SIG-M5 treated with dmso at 0.1 percent for 504 hours (cell line): ENCODE results near the gene CNTLN.
"Not testable (repeated sequence)": the region's sequence is repeated elsewhere in the genome, so short reads cannot be mapped to it uniquely, and the experiment has no call there.

Experiments used
- DNase-seq: peaks from one replicate; lab custom pipeline; 2025; ENCODE audit not compliant: unreplicated experiment; lab: John Stamatoyannopoulos, UW

CNTLN gene

DNA sequence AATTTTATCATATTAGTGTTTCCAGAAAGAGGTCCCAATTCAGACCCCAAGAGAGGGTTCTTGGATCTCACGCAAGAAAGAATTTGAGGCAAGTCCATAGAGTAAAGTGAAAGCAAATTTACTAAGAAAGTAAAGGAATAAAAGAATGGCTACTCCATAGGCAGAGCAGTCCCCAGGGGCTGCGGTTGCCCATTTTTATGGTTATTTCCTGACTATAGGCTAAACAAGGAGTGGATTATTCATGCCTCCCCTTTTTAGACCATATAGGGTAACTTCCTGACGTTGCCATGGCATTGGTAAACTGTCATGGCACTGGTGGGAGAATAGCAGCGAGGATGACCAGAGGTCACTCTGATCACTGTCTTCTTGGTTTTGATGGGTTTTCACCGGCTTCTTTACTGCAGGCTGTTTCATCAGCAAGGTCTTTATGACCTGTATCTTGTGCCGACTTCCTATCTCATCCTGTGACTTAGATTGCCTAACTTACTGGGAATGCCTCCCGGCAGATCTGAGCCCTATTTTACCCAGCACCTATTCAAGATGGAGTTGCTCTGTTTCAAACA lies 262.4 kb downstream of the CNTLN start:
- not testable (repeated sequence) for DNase-seq

DNA sequence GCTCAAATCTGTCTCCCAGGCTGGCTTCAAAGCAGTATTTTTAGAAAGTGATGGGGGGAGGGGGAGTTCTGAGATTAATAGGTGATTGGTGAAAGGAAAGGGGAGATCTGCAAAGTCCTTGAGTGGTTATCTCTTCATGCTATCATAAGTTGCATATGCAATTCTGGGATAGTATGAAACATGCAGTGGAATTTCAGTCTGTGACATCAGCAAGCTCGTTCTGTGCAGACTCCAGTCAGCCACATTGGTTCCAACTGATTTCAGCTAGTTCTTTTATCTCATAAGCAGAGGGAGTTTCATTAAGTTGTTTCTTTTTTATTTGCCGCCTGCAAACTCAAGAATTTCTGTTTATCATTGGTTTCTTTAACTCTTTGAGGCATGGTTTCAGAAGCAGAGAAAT lies 263.5 kb downstream of the CNTLN start:
- no peak for DNase-seq

GRCh38 chr9:17401858-17402257 lies 267.0 kb downstream of the CNTLN start:
- DNase-seq: no peak

DNA sequence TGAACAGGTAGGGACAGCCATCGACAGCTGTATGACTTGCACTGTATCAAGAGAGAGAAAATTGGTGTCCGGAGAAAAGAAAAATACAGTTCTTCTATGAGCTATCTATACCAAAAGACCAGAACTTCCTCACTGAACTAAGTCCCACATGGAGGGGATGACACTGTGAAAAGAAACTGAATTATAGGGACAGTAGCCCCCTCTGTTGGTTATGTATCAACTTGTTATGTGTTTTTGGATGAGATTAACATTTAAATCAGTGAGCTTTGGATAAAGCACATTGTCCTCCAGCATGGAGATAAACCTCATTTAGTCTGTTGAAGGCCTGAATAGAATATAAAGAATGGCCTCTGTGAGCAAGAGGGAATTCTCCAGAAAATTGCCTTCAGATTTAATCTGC lies 267.5 kb downstream of the CNTLN start:
- no peak for DNase-seq

DNA sequence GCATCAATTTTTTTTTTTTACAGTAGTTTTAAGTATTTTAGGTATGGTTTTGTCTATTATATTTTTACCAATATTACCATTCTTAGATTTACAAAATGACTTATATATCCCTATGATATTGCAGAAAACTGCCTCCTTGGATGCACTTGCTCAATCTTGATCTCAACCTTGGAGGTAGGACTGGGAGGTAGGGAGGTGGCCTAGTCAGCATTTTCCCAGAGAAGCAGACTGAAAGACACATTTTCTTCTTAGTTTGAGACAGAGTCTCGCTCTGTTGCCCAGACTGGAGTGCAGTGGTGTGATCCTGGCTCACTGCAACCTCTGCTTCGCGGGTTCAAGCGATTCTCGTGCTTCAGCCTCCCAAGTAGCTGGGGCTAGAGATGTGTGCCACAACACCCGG lies 268.7 kb downstream of the CNTLN start:
- no peak for DNase-seq

DNA sequence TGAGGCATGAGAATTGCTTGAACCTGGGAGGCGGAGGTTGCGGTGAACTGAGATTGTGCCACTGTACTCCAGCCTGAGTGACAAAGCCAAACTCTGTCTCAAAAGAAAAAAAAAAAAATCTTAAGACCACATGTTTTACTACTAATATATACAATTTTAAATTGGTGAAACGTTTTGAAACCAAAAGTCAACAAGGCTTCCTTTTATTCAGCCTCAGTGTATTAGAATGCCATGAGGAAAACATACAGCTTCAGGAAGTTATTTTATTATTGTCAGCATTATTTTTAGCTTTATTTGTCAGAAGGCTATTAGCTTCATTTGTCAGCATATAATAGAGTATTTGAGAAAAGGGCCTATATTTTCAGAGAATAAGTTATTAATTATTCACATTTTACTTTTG lies 280.1 kb downstream of the CNTLN start:
- no peak for DNase-seq

GRCh38 chr9:17422994-17423680 lies 288.3 kb downstream of the CNTLN start:
- DNase-seq: no peak

- no peak for DNase-seq
Observed at GRCh38 chr9:17423681-17424011, 288.8 kb downstream of the CNTLN start.

DNA sequence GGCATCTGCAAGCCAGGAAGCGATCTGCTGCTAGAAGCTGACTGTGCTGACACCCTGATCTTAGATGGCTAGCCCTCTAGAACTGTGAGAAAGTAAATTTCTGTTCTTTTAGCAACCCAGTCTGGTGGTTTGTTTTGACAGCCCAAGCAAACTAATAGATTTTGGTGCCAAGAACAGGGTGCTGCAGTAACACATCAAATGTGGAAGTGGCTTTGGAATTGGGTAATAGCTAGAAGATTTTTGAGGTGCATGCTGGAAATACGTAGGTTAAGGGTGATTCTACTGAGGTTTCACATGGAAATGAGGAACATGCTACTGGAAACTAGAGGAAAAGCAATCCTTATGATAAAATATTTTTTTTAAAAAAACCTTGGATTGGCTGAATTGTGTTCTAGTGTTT lies 290.5 kb downstream of the CNTLN start:
- no peak for DNase-seq

- DNase-seq: no peak
Observed at GRCh38 chr9:17433526-17433925, 298.7 kb downstream of the CNTLN start.

DNA sequence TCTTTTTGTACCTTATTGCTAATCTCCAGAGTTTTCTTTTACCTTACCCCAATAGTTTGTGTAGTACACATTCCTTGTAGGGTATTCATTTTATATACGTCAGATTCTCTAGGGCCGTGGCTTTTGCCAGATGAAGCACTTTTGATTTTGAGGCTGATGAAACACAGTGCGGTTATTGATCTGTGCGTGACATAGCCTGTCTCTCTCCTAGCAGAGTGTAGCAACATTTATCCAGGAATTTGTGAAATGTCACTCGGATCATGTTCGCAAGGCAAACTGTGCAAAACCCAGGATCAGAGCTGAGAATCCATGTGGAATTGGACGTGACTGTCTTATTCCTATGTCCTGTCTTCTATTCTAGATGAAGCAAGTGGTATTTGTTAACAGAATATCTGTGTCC lies 302.0 kb downstream of the CNTLN start:
- DNase-seq: no peak

DNA sequence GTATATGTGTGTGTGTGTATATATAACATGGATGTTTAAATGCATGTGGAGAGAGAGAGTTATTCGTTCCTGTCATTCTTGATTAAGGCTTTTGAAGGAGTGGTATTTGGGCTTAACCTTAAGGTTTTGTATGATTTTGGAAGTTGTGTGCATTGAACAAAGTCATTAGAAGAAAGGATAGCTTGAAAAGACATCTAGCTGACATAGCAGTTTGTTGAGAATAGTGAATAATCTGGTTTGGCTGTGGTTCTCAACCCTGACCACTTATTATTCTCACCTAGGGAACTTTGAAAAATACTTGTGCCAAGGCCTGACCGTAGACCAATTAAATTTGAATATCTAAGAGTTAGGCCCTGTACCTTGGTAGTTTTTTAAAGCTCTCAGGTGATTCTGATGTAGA lies 303.0 kb downstream of the CNTLN start:
- DNase-seq: no peak

DNA sequence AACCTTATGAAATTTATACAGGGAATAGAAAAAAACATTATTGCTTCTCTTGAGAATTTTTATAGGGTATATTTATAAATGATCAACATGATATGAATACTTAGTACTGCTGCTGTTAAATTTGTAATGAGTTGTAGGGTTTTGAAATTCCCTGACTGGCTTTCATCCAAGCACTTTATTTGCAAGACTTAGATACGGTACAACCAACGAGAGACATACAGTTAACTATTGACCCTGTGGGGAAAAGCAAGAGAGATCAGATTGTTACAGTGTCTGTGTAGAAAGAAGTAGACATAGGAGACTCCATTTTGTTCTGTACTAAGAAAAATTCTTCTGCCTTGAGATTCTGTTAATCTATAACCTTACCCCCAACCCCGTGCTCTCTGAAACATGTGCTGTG lies 310.3 kb downstream of the CNTLN start:
- DNase-seq: not testable (repeated sequence)

DNA sequence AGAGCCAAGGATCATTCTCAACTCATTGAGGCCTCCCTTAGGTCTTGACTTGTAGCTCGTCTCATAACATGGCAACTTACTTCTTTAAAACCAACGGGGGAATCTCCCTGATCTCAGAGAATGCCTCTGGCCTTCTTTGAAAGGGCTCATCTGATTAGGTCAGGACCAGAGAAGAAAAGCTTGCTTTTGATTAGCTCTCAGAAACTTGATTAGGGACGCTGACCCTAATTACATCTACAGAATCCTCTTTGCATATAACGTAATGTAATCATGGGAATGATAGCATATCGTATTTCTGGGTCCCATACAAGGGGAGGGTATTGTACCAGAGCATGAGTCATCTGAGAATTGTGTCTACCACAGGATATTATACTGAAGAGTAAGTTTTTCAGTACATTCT lies 318.9 kb downstream of the CNTLN start:
- no peak for DNase-seq

- peak; percentile 36 for DNase-seq
Observed at GRCh38 chr9:17462869-17463464, 328.1 kb downstream of the CNTLN start.

GRCh38 chr9:17470036-17470813 lies 335.4 kb downstream of the CNTLN start:
- no peak for DNase-seq

GRCh38 chr9:17472126-17472525 lies 337.3 kb downstream of the CNTLN start:
- DNase-seq: no peak

DNA sequence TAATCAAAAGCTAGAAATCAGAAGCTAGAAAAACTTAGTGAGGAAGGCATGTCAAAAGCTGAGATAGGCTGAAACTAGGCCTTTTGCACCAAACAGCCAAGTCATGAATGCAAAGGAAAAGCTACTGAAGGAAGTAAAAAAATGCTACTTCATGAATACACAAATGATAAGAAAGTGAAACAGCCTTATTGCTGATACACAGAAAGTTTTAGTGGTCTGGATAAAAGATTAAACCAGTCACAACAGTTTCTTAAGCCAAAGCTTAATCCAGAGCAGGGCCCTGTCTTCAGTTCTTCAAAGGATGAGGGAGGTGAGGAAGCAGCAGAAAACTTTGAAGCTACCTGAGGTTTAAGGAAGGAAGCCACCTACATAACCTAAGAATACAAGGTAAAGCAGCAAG lies 341.6 kb downstream of the CNTLN start:
- DNase-seq: no peak

DNA sequence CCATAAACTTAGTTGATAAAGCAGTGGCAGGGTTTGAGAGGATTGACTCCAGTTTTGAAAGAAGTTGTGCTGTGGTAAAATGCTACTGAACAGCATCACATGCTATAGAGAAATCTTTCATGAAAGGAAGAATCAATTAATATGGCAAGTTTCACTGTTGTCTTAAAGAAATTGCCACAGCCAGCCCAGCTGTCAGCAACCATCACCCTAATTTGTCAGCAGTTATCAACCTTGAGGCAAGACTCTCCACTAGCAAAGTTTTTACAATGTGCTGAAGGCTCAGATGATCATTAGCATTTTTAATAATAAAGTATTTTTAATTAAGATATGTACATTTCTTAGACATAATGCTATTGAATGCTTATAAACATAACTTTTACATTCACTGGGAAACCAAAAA lies 343.0 kb downstream of the CNTLN start:
- DNase-seq: no peak

- no peak for DNase-seq
Observed at GRCh38 chr9:17480966-17481365, 346.1 kb downstream of the CNTLN start.

DNA sequence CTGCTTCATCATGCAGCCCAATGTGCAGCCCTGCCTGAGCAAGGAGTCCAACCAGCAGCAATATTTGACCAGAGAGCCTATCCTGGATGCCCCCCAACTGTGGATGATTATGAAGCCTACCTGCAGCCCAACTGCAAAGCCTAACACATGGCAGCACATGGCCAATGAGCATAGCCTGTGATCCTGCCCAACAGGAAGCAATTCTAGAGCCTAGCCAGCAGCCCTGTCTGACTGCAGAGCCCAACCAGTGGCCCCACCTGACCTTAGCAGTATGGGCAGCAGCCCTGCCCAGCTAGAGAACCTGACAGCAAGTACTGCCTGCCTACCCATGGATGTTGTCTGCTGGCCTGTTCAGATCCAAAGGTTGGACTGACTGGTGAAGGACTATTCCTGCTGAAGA lies 346.7 kb downstream of the CNTLN start:
- DNase-seq: no peak

GRCh38 chr9:17484906-17485305 lies 350.1 kb downstream of the CNTLN start:
- DNase-seq: no peak
